ENCODE measurements around the gene BAHD1. TPM values are rescaled to one million over a fixed set of nuclear protein-coding genes. Genes with fewer than 3 reads are reported as not detected.

BAHD1 gene
- total RNA-seq, 1 experiment from 2014 or later: 17.2 TPM

DNA sequence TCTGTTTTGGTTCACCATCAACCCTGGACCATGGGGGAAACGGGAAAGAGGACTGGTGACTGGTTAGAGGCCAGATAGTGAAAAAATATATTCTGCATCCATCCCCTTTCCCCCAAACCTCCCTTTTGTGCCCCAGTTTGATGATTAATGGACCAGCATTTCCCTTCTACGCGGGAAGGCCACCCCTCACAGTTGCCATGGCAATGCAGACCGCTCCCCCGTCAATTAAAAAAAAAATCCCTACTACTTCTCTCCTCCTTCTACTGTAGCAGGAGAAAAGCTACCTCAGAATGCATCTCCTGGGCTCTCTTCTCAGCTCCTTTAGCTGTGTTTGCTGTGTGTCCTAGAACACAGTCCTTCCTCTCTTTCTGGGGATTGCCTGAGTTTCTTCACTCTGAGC, 4.0 kb downstream of the BAHD1 start:
- H3K4me1 Mint-ChIP-seq (ENCODE audit: low read depth, unreplicated experiment): peaks cover 15% of the 10 kb centered on the region
- intact Hi-C loops (cut with micrococcal nuclease; ENCODE audit: unreplicated experiment): no loop called here
- TF ChIP-seq, protein P1, sequence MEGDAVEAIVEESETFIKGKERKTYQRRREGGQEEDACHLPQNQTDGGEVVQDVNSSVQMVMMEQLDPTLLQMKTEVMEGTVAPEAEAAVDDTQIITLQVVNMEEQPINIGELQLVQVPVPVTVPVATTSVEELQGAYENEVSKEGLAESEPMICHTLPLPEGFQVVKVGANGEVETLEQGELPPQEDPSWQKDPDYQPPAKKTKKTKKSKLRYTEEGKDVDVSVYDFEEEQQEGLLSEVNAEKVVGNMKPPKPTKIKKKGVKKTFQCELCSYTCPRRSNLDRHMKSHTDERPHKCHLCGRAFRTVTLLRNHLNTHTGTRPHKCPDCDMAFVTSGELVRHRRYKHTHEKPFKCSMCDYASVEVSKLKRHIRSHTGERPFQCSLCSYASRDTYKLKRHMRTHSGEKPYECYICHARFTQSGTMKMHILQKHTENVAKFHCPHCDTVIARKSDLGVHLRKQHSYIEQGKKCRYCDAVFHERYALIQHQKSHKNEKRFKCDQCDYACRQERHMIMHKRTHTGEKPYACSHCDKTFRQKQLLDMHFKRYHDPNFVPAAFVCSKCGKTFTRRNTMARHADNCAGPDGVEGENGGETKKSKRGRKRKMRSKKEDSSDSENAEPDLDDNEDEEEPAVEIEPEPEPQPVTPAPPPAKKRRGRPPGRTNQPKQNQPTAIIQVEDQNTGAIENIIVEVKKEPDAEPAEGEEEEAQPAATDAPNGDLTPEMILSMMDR (IDR thresholded peaks at IDR 0.05; ENCODE audit: unreplicated experiment): no peak
- no peak overlapping the region for H3K4me3 Mint-ChIP-seq (ENCODE audit: low read depth, unreplicated experiment)
- no TSS peak for BruUV-seq (replicated peaks)
- H3K27ac Mint-ChIP-seq (ENCODE audit: unreplicated experiment): no peak overlapping the region
- CTCF ChIA-PET: no interaction called here
- no peak for DNase-seq
- H3K27me3 Mint-ChIP-seq (ENCODE audit: unreplicated experiment): no peaks in the 10 kb centered on the region
- H3K9me3 Mint-ChIP-seq (ENCODE audit: low read depth, unreplicated experiment): no peaks in the 10 kb centered on the region
- H3K36me3 Mint-ChIP-seq (ENCODE audit: insufficient read depth, unreplicated experiment): peaks cover 18% of the 10 kb centered on the region

DNA sequence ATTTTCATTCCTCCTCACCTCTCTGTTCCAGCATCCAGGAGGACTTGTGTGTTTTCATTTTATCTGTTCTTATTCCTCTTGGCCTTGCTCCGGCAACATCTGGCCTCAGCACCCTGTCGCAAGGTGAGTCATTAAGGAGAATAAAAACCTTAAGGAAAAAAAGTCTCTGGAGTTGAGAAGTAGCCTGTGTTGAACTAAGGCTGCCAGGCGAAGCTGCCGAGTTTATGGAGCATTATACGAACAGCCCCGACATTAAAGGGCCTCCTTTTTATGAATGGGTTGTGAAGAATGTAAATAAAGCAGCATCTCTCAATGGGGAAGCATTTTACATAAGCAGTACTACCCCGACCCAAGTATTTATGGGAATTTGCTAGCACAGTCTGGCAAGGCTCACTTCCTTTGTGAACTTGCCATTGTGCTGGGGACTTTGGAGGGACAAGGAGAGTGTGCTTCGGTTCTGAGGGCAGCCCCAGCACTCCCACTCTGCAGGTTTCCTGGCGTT, 4.7 kb downstream of the BAHD1 start:
- TF ChIP-seq, protein P1 (IDR thresholded peaks at IDR 0.05; ENCODE audit: unreplicated experiment): no peak
- Mint-ChIP-seq H3K27ac (ENCODE audit: unreplicated experiment) (no peak overlapping the region), H3K36me3 (ENCODE audit: insufficient read depth, unreplicated experiment) (peaks cover 10% of the 10 kb centered on the region), H3K4me3 (ENCODE audit: low read depth, unreplicated experiment) (no peak overlapping the region), H3K27me3 (ENCODE audit: unreplicated experiment) (no peaks in the 10 kb centered on the region), H3K9me3 (ENCODE audit: low read depth, unreplicated experiment) (no peaks in the 10 kb centered on the region), H3K4me1 (ENCODE audit: low read depth, unreplicated experiment) (peaks cover 15% of the 10 kb centered on the region)
- no peak for DNase-seq
- no TSS peak for BruUV-seq (replicated peaks)
- CTCF ChIA-PET: no interaction called here
- intact Hi-C loops (cut with micrococcal nuclease; ENCODE audit: unreplicated experiment): no loop called here

DNA sequence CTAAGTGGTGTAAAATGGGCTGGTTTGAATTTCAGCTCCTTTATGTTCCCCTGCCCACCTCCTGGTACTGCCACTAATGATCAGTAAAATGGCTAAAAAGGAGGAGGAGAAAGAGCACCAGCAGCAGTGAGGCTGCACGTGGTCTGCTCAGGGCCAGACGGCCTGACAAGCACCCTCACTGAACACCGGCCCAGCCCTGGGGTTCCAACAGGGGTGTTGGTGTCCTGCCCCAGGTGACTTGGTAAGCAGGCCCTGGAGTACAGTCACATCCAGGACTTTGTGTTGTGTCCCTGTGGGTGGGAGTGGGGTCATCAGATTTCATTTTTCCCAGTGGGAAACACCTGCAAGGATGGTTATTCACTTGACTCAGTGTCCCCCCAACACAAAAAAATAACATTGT, 5.4 kb downstream of the BAHD1 start:
- intact Hi-C loops (cut with micrococcal nuclease; ENCODE audit: unreplicated experiment): no loop called here
- DNase-seq: no peak
- H3K27ac Mint-ChIP-seq (ENCODE audit: unreplicated experiment): no peak overlapping the region
- H3K27me3 Mint-ChIP-seq (ENCODE audit: unreplicated experiment): no peaks in the 10 kb centered on the region
- H3K4me3 Mint-ChIP-seq (ENCODE audit: low read depth, unreplicated experiment): no peak overlapping the region
- H3K4me1 Mint-ChIP-seq (ENCODE audit: low read depth, unreplicated experiment): peaks cover 15% of the 10 kb centered on the region
- CTCF ChIA-PET: no interaction called here
- no TSS peak for BruUV-seq (replicated peaks)
- no peaks in the 10 kb centered on the region for H3K9me3 Mint-ChIP-seq (ENCODE audit: low read depth, unreplicated experiment)
- peaks cover 5% of the 10 kb centered on the region for H3K36me3 Mint-ChIP-seq (ENCODE audit: insufficient read depth, unreplicated experiment)
- TF ChIP-seq, protein P1 (IDR thresholded peaks at IDR 0.05; ENCODE audit: unreplicated experiment): no peak

DNA sequence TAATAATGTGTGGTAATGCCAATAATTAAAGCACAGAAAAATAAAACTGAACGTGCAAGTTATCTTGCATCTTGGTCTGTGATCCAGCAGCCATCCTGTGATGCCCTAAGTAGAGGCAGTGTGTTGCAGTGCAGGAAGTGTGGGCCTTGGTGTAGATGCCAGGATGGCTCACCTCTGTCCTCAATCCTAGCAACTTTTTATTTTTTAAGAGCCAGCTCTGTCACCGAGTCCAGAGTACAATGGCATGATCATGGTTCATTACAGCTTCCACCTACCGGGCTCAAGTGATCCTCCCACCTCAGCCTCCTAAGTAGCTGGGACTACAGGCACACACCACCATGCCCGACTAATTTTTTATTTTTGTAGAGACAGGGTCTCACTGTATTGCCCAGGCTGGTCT, 7.6 kb downstream of the BAHD1 start:
- no peak for DNase-seq
- no peaks in the 10 kb centered on the region for H3K27me3 Mint-ChIP-seq (ENCODE audit: unreplicated experiment)
- no peak overlapping the region for H3K4me3 Mint-ChIP-seq (ENCODE audit: low read depth, unreplicated experiment)
- intact Hi-C loops (cut with micrococcal nuclease; ENCODE audit: unreplicated experiment): no loop called here
- H3K36me3 Mint-ChIP-seq (ENCODE audit: insufficient read depth, unreplicated experiment): no peaks in the 10 kb centered on the region
- H3K27ac Mint-ChIP-seq (ENCODE audit: unreplicated experiment): no peak overlapping the region
- BruUV-seq (replicated peaks): no TSS peak
- H3K4me1 Mint-ChIP-seq (ENCODE audit: low read depth, unreplicated experiment): peaks cover 8% of the 10 kb centered on the region
- no peaks in the 10 kb centered on the region for H3K9me3 Mint-ChIP-seq (ENCODE audit: low read depth, unreplicated experiment)
- TF ChIP-seq, protein P1 (IDR thresholded peaks at IDR 0.05; ENCODE audit: unreplicated experiment): no peak
- CTCF ChIA-PET: no interaction called here
